22Rv1 (cell line): Measurements from ENCODE around the gene PABPN1.

Experiments
- ZFX ChIP-seq: fragments of 450-650 bp; IDR thresholded peaks from 2 replicates; pipeline ENCODE4 v1.6.1; 2017; ENCODE audit warnings: antibody characterized with exemption, borderline replicate concordance
- TF ChIP-seq, protein P1 (sequence below): fragments of 450-650 bp; IDR thresholded peaks from 2 replicates; pipeline ENCODE4 v1.5.1; 2017; ENCODE audit warnings: mild to moderate bottlenecking

DNA sequence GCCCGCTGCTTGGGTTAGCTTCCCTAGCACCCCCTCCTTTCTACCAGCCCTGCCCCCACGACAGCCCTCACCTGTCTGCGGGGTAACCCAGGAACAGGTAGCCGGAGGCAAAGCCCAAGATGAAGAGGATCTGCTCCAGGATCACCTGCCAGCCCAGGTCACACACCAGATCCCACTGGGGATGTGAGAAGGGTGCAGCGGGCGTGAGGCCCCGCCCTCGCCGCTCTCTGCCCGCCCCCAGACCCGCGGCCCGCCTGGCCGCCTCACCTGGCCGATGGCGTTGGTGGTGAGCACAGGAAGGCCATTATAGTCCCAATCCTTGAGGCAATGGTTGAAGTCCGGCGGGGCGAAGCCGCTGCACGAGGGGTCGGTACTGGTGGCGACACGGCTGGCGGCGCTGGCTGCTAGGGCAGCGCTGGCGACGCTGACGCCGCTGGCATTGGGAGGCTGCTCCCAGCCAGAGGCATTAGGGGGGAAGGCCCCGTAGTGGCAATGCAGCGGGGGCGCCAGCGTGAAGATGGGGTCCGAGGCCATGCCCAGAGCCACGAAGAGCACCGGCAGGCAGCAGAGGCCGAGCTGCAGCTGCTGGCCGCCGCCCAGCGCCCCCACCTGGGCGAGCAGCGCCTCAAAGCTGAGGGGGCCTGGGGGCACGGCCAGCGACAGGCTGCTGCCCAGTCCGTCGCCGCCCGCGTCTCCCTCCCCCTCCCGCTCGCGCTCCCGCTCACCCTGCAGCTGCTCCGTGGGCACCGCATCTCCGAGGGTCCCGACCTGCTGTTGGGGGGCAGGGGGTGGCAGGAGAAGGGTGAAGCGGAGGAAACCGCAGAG lies 30.6 kb downstream of the PABPN1 start:
- TF ChIP-seq, protein P1, sequence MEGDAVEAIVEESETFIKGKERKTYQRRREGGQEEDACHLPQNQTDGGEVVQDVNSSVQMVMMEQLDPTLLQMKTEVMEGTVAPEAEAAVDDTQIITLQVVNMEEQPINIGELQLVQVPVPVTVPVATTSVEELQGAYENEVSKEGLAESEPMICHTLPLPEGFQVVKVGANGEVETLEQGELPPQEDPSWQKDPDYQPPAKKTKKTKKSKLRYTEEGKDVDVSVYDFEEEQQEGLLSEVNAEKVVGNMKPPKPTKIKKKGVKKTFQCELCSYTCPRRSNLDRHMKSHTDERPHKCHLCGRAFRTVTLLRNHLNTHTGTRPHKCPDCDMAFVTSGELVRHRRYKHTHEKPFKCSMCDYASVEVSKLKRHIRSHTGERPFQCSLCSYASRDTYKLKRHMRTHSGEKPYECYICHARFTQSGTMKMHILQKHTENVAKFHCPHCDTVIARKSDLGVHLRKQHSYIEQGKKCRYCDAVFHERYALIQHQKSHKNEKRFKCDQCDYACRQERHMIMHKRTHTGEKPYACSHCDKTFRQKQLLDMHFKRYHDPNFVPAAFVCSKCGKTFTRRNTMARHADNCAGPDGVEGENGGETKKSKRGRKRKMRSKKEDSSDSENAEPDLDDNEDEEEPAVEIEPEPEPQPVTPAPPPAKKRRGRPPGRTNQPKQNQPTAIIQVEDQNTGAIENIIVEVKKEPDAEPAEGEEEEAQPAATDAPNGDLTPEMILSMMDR = no peak; the same call in 1 of the 2 replicates
- no peak for TF ChIP-seq ZFX
